PFSK-1 (cell line): ENCODE measurements around the gene DNAH5. TPM values are rescaled to one million over a fixed set of nuclear protein-coding genes. Genes with fewer than 3 reads are reported as not detected.

Experiments
- FOXP2 ChIP-seq: optimal IDR thresholded peaks from 2 replicates; pipeline ENCODE3; 2011; ENCODE audit warnings: borderline replicate concordance, control low read depth, inconsistent platforms; ENCODE audit not compliant: insufficient read depth; ENCODE audit errors: extremely low read length, extremely low read depth
- POLR2AphosphoS5 ChIP-seq: IDR thresholded peaks from 2 replicates; pipeline ENCODE4 v1.6.1; 2012; ENCODE audit warnings: low read depth, mild to moderate bottlenecking, control low read depth, low read length, moderate library complexity
- SIN3A ChIP-seq: IDR thresholded peaks from 2 replicates; pipeline ENCODE4 v1.6.1; 2012; ENCODE audit warnings: mild to moderate bottlenecking, low read length, moderate library complexity, borderline replicate concordance; ENCODE audit not compliant: insufficient read depth
- TAF1 ChIP-seq: IDR thresholded peaks from 2 replicates; pipeline ENCODE4 v1.6.1; 2012; ENCODE audit warnings: low read length, control low read depth, borderline replicate concordance; ENCODE audit not compliant: insufficient read depth
- polyA plus RNA-seq: library from polyadenylated mRNA; unstranded; fragments of >200 nt; gene quantifications from one replicate; pipeline ENCODE4 v1.2.1, GENCODE V29; 2012; ENCODE audit warnings: low read depth, missing spikeins; ENCODE audit not compliant: insufficient read length
- TF ChIP-seq, protein P1 (sequence below), 2 experiments: IDR thresholded peaks; 2 replicates each; pipeline versions ENCODE4 v1.6.1 to v1.8.0; 2011 to 2012; ENCODE audit warnings: low read depth in 2 of 2, low read length in 2 of 2, control low read depth in 1 of 2, inconsistent platforms in 1 of 2, mild to moderate bottlenecking in 1 of 2, moderate library complexity in 1 of 2; ENCODE audit not compliant: insufficient read depth in 1 of 2

DNAH5 gene, protein sequence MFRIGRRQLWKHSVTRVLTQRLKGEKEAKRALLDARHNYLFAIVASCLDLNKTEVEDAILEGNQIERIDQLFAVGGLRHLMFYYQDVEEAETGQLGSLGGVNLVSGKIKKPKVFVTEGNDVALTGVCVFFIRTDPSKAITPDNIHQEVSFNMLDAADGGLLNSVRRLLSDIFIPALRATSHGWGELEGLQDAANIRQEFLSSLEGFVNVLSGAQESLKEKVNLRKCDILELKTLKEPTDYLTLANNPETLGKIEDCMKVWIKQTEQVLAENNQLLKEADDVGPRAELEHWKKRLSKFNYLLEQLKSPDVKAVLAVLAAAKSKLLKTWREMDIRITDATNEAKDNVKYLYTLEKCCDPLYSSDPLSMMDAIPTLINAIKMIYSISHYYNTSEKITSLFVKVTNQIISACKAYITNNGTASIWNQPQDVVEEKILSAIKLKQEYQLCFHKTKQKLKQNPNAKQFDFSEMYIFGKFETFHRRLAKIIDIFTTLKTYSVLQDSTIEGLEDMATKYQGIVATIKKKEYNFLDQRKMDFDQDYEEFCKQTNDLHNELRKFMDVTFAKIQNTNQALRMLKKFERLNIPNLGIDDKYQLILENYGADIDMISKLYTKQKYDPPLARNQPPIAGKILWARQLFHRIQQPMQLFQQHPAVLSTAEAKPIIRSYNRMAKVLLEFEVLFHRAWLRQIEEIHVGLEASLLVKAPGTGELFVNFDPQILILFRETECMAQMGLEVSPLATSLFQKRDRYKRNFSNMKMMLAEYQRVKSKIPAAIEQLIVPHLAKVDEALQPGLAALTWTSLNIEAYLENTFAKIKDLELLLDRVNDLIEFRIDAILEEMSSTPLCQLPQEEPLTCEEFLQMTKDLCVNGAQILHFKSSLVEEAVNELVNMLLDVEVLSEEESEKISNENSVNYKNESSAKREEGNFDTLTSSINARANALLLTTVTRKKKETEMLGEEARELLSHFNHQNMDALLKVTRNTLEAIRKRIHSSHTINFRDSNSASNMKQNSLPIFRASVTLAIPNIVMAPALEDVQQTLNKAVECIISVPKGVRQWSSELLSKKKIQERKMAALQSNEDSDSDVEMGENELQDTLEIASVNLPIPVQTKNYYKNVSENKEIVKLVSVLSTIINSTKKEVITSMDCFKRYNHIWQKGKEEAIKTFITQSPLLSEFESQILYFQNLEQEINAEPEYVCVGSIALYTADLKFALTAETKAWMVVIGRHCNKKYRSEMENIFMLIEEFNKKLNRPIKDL (N-terminal part only)
- 0.30 TPM for polyA plus RNA-seq

DNA sequence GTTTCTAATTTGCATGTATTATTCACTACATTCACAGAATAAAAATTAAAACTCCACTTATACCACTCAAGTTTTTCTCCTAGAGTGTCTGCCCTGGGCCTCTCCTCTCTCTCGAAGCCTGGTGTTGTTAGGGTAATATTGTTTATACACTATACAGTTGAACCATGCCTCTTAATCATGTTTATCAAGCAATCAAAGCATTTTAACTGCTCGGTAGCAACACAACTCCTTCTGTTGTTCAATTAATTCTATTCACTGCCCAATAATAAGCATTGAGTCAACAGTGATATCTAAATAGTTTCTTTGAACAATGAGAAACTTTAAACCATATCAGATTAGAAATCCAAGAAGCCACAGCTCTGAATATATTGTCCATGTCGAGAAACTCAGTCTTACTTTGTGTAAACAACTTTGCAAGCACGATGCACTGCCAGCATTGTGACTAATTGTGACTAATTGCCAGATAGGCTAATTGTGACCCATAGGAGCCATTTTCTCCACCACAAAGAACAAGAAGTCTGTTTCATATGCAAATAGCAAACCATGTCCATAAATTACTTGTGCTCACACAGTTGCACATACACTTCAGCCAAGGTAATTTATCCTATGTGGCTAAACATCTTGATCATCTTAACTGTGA, at the start of gene DNAH5:
DNAH5 (minus strand) TSS at position 129 of the 640 bp plus-strand sequence. CDS start 250 bp downstream, outside the sequence.
- no peak for TF ChIP-seq TAF1
- TF ChIP-seq POLR2AphosphoS5, result no peak
- no peak for TF ChIP-seq SIN3A
- TF ChIP-seq FOXP2, result no peak
- TF ChIP-seq, protein P1, sequence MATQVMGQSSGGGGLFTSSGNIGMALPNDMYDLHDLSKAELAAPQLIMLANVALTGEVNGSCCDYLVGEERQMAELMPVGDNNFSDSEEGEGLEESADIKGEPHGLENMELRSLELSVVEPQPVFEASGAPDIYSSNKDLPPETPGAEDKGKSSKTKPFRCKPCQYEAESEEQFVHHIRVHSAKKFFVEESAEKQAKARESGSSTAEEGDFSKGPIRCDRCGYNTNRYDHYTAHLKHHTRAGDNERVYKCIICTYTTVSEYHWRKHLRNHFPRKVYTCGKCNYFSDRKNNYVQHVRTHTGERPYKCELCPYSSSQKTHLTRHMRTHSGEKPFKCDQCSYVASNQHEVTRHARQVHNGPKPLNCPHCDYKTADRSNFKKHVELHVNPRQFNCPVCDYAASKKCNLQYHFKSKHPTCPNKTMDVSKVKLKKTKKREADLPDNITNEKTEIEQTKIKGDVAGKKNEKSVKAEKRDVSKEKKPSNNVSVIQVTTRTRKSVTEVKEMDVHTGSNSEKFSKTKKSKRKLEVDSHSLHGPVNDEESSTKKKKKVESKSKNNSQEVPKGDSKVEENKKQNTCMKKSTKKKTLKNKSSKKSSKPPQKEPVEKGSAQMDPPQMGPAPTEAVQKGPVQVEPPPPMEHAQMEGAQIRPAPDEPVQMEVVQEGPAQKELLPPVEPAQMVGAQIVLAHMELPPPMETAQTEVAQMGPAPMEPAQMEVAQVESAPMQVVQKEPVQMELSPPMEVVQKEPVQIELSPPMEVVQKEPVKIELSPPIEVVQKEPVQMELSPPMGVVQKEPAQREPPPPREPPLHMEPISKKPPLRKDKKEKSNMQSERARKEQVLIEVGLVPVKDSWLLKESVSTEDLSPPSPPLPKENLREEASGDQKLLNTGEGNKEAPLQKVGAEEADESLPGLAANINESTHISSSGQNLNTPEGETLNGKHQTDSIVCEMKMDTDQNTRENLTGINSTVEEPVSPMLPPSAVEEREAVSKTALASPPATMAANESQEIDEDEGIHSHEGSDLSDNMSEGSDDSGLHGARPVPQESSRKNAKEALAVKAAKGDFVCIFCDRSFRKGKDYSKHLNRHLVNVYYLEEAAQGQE (IDR thresholded peaks at IDR 0.05; ENCODE audit: insufficient read depth in 1 of 2, low read depth in 2 of 2, low read length in 2 of 2), result no peak

DNA sequence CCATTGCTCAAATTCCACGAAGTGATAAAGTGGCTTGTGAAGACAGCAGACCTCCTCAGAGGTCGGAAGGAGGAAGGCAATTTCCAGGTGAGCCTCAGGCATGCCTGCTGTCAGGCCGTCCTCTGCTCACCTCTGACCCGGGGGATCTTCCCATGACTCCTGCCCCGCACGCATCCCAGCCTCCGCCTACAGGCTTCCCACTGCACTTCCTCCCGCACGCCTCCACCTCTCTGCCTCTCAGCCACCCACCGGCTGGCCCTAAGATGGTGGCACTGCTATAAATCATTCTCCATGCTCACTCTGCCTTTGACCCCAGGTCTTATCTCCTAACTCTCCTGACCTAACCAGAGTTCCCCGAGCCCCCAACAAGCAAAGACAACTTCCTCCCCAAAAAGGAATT, 49.4 kb upstream of the DNAH5 start:
- TF ChIP-seq TAF1 (no peak), SIN3A (no peak), FOXP2 (no peak), POLR2AphosphoS5 (no peak)
- TF ChIP-seq, protein P1 (IDR thresholded peaks at IDR 0.05; ENCODE audit: insufficient read depth in 1 of 2, low read depth in 2 of 2, low read length in 2 of 2), result no peak

DNA sequence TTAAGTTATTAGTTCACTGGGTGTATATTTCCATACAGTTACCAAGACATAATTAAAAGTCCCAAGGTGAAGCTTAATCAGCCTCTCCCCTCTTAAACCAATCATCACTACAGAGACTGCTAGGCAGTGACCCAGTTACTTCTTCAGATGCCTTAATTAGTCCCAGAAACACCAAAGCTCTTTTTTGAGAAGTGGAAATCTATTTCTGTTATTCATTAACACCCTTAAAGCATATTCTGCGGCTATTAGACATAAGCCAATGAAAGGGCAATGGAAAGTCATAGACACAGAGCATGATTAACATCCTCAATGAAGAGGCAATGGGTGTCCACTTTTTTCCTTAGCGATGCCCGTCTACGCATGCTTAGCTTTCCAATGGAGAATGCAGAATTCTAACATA, 48.3 kb upstream of the DNAH5 start:
- no peak for TF ChIP-seq TAF1
- TF ChIP-seq, protein P1 (IDR thresholded peaks at IDR 0.05; ENCODE audit: insufficient read depth in 1 of 2, low read depth in 2 of 2, low read length in 2 of 2), result no peak

DNA sequence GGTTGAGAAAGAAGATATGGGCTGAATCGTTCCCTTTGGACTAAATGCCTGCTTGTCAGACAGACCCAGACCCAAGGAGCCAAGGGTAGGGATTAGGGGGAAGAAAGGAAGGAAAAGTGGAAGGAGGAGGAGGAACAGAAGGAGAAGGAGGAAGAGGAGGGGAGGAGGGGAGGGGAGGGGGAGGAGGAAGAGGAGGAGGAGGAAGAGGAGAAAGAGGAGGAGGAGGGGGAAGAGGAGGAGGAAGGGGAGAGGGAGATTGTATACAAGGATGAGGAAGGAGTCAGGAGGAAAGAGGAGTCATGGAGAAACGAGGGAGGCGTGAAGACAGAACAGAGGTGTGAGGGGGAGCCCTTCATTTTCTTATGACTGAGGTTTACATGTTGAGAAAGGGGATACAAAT, 46.9 kb upstream of the DNAH5 start:
- no peak for TF ChIP-seq SIN3A
- TF ChIP-seq, protein P1 (IDR thresholded peaks at IDR 0.05; ENCODE audit: insufficient read depth in 1 of 2, low read depth in 2 of 2, low read length in 2 of 2), result no peak
- no peak for TF ChIP-seq TAF1
- TF ChIP-seq FOXP2, result no peak
- no peak for TF ChIP-seq POLR2AphosphoS5
